ENCODE results near the gene LLGL1. TPM values are rescaled to one million over a fixed set of nuclear protein-coding genes. Genes with fewer than 3 reads are reported as not detected.
A peak's percentile ranks its signal among the peaks of the same experiment; 100 is the strongest.

The LLGL1 gene
- total RNA-seq, 2 experiments from 2014 or later = 23.8 to 24.8 TPM

DNA sequence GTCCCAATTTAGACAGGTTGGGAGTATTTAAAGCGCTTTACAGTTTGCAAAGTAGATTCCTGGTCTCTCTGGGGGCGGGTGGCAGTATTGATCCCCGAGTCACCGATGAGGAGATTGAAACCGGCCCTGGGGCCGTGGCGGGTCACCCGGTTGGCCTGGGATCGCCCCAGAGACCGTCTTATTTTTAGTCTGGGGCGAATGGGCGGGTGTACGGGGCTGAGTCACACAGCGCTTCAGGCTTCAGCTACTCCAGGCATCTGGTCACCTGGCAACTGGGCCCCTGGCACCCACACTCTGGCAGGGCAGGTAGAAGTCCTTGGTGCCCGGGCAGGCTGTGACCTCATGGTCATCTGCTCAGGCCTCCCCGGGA lies 35.7 kb downstream of the LLGL1 start:
- H3K4me1 Mint-ChIP-seq = peaks cover 36% of the 10 kb centered on the region
- H3K36me3 Mint-ChIP-seq = peaks cover 9% of the 10 kb centered on the region
- H3K9me3 Mint-ChIP-seq (ENCODE audit: low read depth) = no peaks in the 10 kb centered on the region
- H3K4me3 Mint-ChIP-seq = peak overlapping the region; percentile 74
- H3K27me3 Mint-ChIP-seq = no peaks in the 10 kb centered on the region
- CTCF ChIA-PET = interaction anchor here (3.1 kb wide), 1 partner anchor 13 kb away, joined by 9 read pairs; no protein-coding TSS in a partner anchor
- DNase-seq (peak; percentile 66), ATAC-seq (no peak)
- peak overlapping the region; percentile 83 for H3K27ac Mint-ChIP-seq

DNA sequence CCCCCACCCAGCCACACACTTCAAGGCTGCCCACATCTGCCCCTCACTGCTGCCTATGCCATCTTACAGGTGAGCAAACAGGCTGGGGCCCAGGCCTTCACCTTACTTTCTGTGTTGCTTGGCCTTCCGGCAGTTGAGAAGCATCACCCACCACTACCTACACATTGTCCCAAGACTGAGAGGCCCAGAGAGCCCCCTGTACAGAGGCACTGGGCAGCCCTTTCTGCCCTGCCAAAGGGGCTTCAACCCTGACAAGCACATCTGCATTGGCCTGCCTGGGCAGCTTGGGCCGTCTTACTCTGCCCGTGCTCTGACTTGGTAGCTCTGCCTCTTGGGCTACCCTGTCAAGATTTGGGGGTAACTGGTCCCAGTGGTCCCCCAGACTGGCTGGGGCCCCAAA lies 36.2 kb downstream of the LLGL1 start:
- no peaks in the 10 kb centered on the region for H3K27me3 Mint-ChIP-seq
- peak overlapping the region; percentile 83 for H3K27ac Mint-ChIP-seq
- H3K4me3 Mint-ChIP-seq = peak overlapping the region; percentile 74
- no peak for DNase-seq
- H3K9me3 Mint-ChIP-seq (ENCODE audit: low read depth) = no peaks in the 10 kb centered on the region
- peaks cover 6% of the 10 kb centered on the region for H3K36me3 Mint-ChIP-seq
- CTCF ChIA-PET = interaction anchor here (3.1 kb wide), 1 partner anchor 13 kb away, joined by 9 read pairs; no protein-coding TSS in a partner anchor
- H3K4me1 Mint-ChIP-seq = peaks cover 35% of the 10 kb centered on the region
- ATAC-seq = no peak

- H3K36me3 Mint-ChIP-seq = peaks cover 6% of the 10 kb centered on the region
- peaks cover 35% of the 10 kb centered on the region for H3K4me1 Mint-ChIP-seq
- no peak overlapping the region for H3K27ac Mint-ChIP-seq
- ATAC-seq = no peak
- H3K9me3 Mint-ChIP-seq (ENCODE audit: low read depth) = no peaks in the 10 kb centered on the region
- H3K27me3 Mint-ChIP-seq = no peaks in the 10 kb centered on the region
- H3K4me3 Mint-ChIP-seq = peak overlapping the region; percentile 74
- CTCF ChIA-PET = interaction anchor here (1.5 kb wide), 1 partner anchor 15 kb away, joined by 4 read pairs; no protein-coding TSS in a partner anchor
- no peak for DNase-seq
Measured at GRCh38 chr17:18262111-18262510, 36.7 kb downstream of the LLGL1 start.

DNA sequence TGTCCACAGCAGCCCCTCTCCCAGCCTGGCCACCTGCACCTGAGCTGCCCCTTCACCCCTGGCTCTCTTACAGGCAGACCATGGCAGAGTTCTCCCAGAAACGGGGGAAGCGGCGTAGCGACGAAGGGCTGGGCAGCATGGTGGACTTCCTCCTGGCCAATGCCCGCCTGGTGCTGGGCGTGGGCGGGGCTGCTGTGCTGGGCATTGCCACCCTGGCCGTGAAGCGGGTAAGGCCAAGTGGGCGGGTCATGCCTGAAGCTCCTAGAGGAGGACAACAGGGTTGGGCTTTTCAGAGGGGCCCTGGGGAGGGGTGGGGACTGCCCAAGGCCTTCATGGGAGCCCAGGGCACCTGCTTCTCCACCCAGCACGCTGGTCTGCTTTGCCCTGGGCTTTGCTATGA lies 37.2 kb downstream of the LLGL1 start:
- Mint-ChIP-seq H3K4me3 (no peak overlapping the region), H3K9me3 (ENCODE audit: low read depth) (no peaks in the 10 kb centered on the region), H3K27me3 (no peaks in the 10 kb centered on the region), H3K27ac (no peak overlapping the region), H3K36me3 (peaks cover 6% of the 10 kb centered on the region), H3K4me1 (peaks cover 37% of the 10 kb centered on the region)
- ATAC-seq = no peak
- DNase-seq = no peak
- CTCF ChIA-PET = interaction anchor here (1.5 kb wide), 1 partner anchor 15 kb away, joined by 4 read pairs; no protein-coding TSS in a partner anchor

GRCh38 chr17:18263885-18264682 lies 38.6 kb downstream of the LLGL1 start:
- Mint-ChIP-seq H3K4me3 (no peak overlapping the region), H3K4me1 (peaks cover 41% of the 10 kb centered on the region), H3K27me3 (no peaks in the 10 kb centered on the region), H3K36me3 (peaks cover 3% of the 10 kb centered on the region), H3K9me3 (ENCODE audit: low read depth) (no peaks in the 10 kb centered on the region), H3K27ac (no peak overlapping the region)
- DNase-seq (no peak), ATAC-seq (no peak)
- CTCF ChIA-PET = no interaction called here

GRCh38 chr17:18267366-18267765 lies 41.9 kb downstream of the LLGL1 start:
- H3K4me1 Mint-ChIP-seq = peaks cover 25% of the 10 kb centered on the region
- no peaks in the 10 kb centered on the region for H3K9me3 Mint-ChIP-seq (ENCODE audit: low read depth)
- peaks cover 7% of the 10 kb centered on the region for H3K36me3 Mint-ChIP-seq
- no peaks in the 10 kb centered on the region for H3K27me3 Mint-ChIP-seq
- peak overlapping the region; percentile 40 for H3K27ac Mint-ChIP-seq
- ATAC-seq (peak; percentile 42), DNase-seq (peak; percentile 53)
- CTCF ChIA-PET = interaction anchor here (1.7 kb wide), 1 partner anchor 11 kb away, joined by 5 read pairs; no protein-coding TSS in a partner anchor
- no peak overlapping the region for H3K4me3 Mint-ChIP-seq

DNA sequence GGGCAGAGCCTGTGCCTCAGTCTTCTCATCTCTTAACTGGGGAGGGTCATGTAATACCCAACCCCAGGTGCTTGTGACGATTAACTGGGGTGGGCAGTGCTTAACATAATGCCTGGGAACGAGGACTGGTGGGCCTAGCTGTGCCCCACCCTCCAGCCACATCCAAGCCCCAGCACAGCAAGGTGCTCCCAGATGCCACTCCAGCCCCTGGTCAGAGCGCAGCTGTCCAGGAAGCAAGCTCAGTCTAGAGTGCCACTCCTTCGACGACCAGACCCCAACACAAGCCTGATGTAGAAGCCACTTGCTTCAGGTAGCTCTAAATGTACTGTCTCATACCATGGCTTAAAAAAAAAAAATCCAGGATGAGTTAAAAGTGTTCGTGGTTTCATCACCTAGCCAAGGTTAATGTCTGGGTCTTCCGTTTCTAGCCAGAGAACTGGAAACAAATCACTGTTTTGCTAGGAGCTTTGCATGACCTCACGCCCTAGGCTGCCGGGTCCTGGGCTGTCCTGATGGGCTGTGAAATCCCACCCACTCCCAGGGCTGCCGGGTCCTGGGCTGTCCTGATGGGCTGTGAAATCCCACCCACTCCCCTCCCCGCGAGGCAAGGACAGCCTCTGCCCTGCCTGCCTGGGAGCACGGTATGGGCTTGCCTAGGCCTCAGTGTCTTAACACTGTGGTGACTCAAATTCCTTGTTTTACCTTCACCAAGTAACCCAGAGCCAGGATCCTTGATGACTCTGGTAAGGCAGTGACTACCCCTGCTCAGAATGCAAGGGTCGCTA lies 42.7 kb downstream of the LLGL1 start:
- H3K27ac Mint-ChIP-seq = peak overlapping the region; percentile 40
- H3K36me3 Mint-ChIP-seq = peaks cover 11% of the 10 kb centered on the region
- DNase-seq (no peak), ATAC-seq (peak; percentile 35)
- H3K9me3 Mint-ChIP-seq (ENCODE audit: low read depth) = no peaks in the 10 kb centered on the region
- H3K4me3 Mint-ChIP-seq = no peak overlapping the region
- CTCF ChIA-PET = interaction anchor here (0.6 to 1.8 kb wide), 3 partner anchors 9 to 173 kb away, joined by 4 to 5 read pairs (median 4); partner anchors contain the start of gene FLII
- H3K27me3 Mint-ChIP-seq = no peaks in the 10 kb centered on the region
- H3K4me1 Mint-ChIP-seq = peaks cover 25% of the 10 kb centered on the region

GRCh38 chr17:18270046-18270931 lies 44.9 kb downstream of the LLGL1 start:
- Mint-ChIP-seq H3K4me1 (peaks cover 25% of the 10 kb centered on the region), H3K4me3 (no peak overlapping the region), H3K36me3 (peaks cover 10% of the 10 kb centered on the region), H3K27me3 (no peaks in the 10 kb centered on the region), H3K27ac (no peak overlapping the region), H3K9me3 (ENCODE audit: low read depth) (no peaks in the 10 kb centered on the region)
- DNase-seq (no peak), ATAC-seq (no peak)
- CTCF ChIA-PET = no interaction called here

- ATAC-seq (no peak), DNase-seq (no peak)
- no peaks in the 10 kb centered on the region for H3K27me3 Mint-ChIP-seq
- H3K4me1 Mint-ChIP-seq = no peaks in the 10 kb centered on the region
- CTCF ChIA-PET = interaction anchor here (0.7 kb wide), 1 partner anchor 243 kb away, joined by 3 read pairs; no protein-coding TSS in a partner anchor
- H3K27ac Mint-ChIP-seq = no peak overlapping the region
- H3K9me3 Mint-ChIP-seq (ENCODE audit: low read depth) = no peaks in the 10 kb centered on the region
- no peak overlapping the region for H3K4me3 Mint-ChIP-seq
- peaks cover 38% of the 10 kb centered on the region for H3K36me3 Mint-ChIP-seq
Measured at GRCh38 chr17:18277076-18277475, 51.6 kb downstream of the LLGL1 start.

GRCh38 chr17:18278867-18279266 lies 53.4 kb downstream of the LLGL1 start:
- CTCF ChIA-PET = no interaction called here
- no peak for DNase-seq
- no peak for ATAC-seq
- H3K4me1 Mint-ChIP-seq = no peaks in the 10 kb centered on the region
- no peak overlapping the region for H3K4me3 Mint-ChIP-seq
- no peaks in the 10 kb centered on the region for H3K9me3 Mint-ChIP-seq (ENCODE audit: low read depth)
- H3K36me3 Mint-ChIP-seq = peaks cover 44% of the 10 kb centered on the region
- H3K27me3 Mint-ChIP-seq = no peaks in the 10 kb centered on the region
- H3K27ac Mint-ChIP-seq = no peak overlapping the region

- H3K4me1 Mint-ChIP-seq = no peaks in the 10 kb centered on the region
- H3K27ac Mint-ChIP-seq = no peak overlapping the region
- no peak for DNase-seq
- no peak for ATAC-seq
- H3K36me3 Mint-ChIP-seq = peaks cover 53% of the 10 kb centered on the region
- CTCF ChIA-PET = no interaction called here
- H3K27me3 Mint-ChIP-seq = no peaks in the 10 kb centered on the region
- no peaks in the 10 kb centered on the region for H3K9me3 Mint-ChIP-seq (ENCODE audit: low read depth)
- no peak overlapping the region for H3K4me3 Mint-ChIP-seq
Measured at GRCh38 chr17:18280249-18280648, 54.8 kb downstream of the LLGL1 start.

- Mint-ChIP-seq H3K36me3 (peaks cover 56% of the 10 kb centered on the region), H3K4me3 (no peak overlapping the region), H3K4me1 (no peaks in the 10 kb centered on the region), H3K27me3 (no peaks in the 10 kb centered on the region), H3K9me3 (ENCODE audit: low read depth) (no peaks in the 10 kb centered on the region), H3K27ac (no peak overlapping the region)
- ATAC-seq (no peak), DNase-seq (no peak)
- CTCF ChIA-PET = no interaction called here
Measured at GRCh38 chr17:18280766-18281371, 55.4 kb downstream of the LLGL1 start.
